ENCODE results near the gene RSRP1.
"Not testable (repeated sequence)": the region's sequence is repeated elsewhere in the genome, so short reads cannot be mapped to it uniquely, and the experiment has no call there.

DNA sequence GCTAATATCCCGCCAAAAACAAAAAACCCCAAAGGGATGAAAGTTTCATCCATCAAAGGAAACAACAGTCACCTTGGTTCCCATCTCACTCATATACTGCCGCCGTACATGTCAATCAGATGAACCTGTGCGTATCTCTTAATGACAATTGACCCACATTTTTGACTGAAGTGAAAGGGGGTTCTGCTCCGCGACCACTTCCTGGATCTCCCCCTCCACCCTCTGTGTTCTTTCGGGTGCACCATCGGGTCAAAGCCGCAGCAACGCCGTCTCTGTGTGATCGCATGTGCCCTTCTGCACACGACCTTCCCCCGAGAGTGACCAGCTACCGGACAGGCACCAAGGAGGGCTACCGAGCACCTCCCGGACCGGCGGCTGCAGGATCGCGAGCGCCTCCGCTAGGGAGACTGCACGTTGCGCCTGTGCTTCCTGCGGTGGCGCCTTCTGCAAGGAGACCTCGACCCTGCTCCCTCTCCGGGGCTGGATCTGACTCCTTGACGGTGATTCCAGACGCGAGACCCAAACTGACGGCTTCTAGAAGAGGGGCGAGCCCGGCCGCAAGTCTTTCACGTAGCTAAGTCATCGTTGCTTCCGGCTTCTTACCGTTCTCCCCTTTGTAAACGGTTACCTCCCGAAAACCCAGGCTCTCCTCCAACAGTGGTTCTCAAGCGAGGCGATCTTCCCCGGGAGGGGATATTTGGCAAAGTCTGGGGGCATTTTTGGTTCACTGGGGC lies 19.5 kb upstream of the RSRP1 start:
- TF ChIP-seq SP1 (IDR thresholded peaks at IDR 0.05); FOXM1 (IDR thresholded peaks at IDR 0.05; ENCODE audit: borderline replicate concordance); FOXK2 (IDR thresholded peaks at IDR 0.05); TARDBP (IDR thresholded peaks at IDR 0.05); FOXA1 (IDR thresholded peaks at IDR 0.05): not testable (repeated sequence)
